Erythroblast (primary cell): ENCODE results near the gene ARL15.

Source experiments
- DNase-seq, 2 experiments: peaks; one replicate each; lab custom pipeline; 2025; lab: John Stamatoyannopoulos, UW
- GATA1 ChIP-seq: IDR thresholded peaks from 2 replicates; pipeline ENCODE4 v1.6.1; 2011; ENCODE audit warnings: low read depth, mild to moderate bottlenecking, control low read depth, low read length, moderate library complexity
- POLR2A ChIP-seq: IDR thresholded peaks from 2 replicates; pipeline ENCODE4 v1.6.1; 2011; ENCODE audit warnings: mild to moderate bottlenecking, low read length

Gene ARL15

GRCh38 chr5:54259981-54260380, 50.4 kb downstream of the ARL15 start:
- no peak for TF ChIP-seq GATA1
- no peak for TF ChIP-seq POLR2A
- DNase-seq = no peak

GRCh38 chr5:54259090-54259489, 51.3 kb downstream of the ARL15 start:
- TF ChIP-seq GATA1 (no peak), POLR2A (no peak)
- no peak for DNase-seq

GRCh38 chr5:54257366-54258118, 52.8 kb downstream of the ARL15 start:
- TF ChIP-seq GATA1 (no peak), POLR2A (no peak)
- DNase-seq = no peak

GRCh38 chr5:54254482-54255198, 55.7 kb downstream of the ARL15 start:
- TF ChIP-seq GATA1 = no peak
- DNase-seq = peak; percentile 2 to 21

GRCh38 chr5:54251981-54252380, 58.4 kb downstream of the ARL15 start:
- peak in 1 of 2 experiments; percentile 2 for DNase-seq
- no peak for TF ChIP-seq POLR2A
- TF ChIP-seq GATA1 = no peak

GRCh38 chr5:54249210-54250028, 61.0 kb downstream of the ARL15 start:
- TF ChIP-seq GATA1 (no peak), POLR2A (no peak)
- DNase-seq = peak; percentile 78 to 84

- TF ChIP-seq POLR2A = no peak
- no peak for TF ChIP-seq GATA1
- no peak for DNase-seq
Measured at GRCh38 chr5:54247226-54247625, 63.1 kb downstream of the ARL15 start.

GRCh38 chr5:54243483-54244080, 66.8 kb downstream of the ARL15 start:
- TF ChIP-seq GATA1 = no peak
- TF ChIP-seq POLR2A = no peak
- peak; percentile 62 to 77 for DNase-seq

GRCh38 chr5:54242297-54242696, 68.1 kb downstream of the ARL15 start:
- no peak for DNase-seq
- no peak for TF ChIP-seq POLR2A
- no peak for TF ChIP-seq GATA1

- peak; percentile 50 to 54 for DNase-seq
- TF ChIP-seq POLR2A (no peak), GATA1 (no peak)
Measured at GRCh38 chr5:54234304-54234933, 76.0 kb downstream of the ARL15 start.

- TF ChIP-seq GATA1 = no peak
- no peak for TF ChIP-seq POLR2A
- DNase-seq = no peak
Measured at GRCh38 chr5:54230936-54231685, 79.3 kb downstream of the ARL15 start.

- TF ChIP-seq POLR2A = no peak
- no peak for TF ChIP-seq GATA1
- peak; percentile 60 to 80 for DNase-seq
Measured at GRCh38 chr5:54229041-54229780, 81.2 kb downstream of the ARL15 start.
